ENCODE data around the gene CSDE1.

DNA sequence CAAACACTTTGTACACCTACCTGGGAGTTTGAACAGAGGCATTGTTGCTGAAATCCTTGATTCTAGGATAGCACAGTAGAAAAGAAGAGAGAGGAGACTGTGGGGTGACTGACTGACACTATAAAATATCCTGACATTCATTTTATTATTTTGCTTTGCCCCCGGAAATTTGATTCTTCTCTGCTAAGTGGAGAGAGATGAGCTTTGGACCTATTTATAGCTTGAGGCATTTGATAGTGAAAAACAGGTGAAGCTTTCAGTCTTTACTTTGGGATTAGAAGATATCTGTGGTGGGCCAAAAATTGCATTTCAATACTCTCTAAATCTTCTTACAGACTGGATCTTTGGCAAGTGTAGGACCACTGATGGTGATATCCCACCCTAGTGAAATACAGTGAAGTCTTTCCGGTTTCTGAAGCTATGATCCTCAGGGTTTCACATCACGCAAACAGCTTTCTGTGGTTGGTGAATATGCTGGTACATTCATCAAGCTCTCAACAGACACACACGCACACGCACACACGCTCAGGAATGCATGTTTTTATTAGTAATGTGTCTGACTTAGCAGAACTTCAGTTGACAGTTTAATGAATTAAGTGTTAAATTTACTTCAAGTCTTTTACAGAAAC, 62.2 kb downstream of the CSDE1 start, which contains the start of gene AMPD1:
- TF ChIP-seq, protein P1, sequence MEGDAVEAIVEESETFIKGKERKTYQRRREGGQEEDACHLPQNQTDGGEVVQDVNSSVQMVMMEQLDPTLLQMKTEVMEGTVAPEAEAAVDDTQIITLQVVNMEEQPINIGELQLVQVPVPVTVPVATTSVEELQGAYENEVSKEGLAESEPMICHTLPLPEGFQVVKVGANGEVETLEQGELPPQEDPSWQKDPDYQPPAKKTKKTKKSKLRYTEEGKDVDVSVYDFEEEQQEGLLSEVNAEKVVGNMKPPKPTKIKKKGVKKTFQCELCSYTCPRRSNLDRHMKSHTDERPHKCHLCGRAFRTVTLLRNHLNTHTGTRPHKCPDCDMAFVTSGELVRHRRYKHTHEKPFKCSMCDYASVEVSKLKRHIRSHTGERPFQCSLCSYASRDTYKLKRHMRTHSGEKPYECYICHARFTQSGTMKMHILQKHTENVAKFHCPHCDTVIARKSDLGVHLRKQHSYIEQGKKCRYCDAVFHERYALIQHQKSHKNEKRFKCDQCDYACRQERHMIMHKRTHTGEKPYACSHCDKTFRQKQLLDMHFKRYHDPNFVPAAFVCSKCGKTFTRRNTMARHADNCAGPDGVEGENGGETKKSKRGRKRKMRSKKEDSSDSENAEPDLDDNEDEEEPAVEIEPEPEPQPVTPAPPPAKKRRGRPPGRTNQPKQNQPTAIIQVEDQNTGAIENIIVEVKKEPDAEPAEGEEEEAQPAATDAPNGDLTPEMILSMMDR (IDR thresholded peaks at IDR 0.05), result no peak
- no peak for TF ChIP-seq POLR2A (IDR thresholded peaks at IDR 0.05)

All from gastroesophageal sphincter (tissue), 3 donors.